MM.1S (cell line): ENCODE data around the gene ZNF491.

Experiments used
- DNase-seq: peaks from one replicate; pipeline ENCODE4 v3.0.0-alpha.2; 2015
- H2AFZ ChIP-seq: fragments of 300-600 bp; sonication (generic); 2 replicates; pipeline ENCODE4 v1.6.0; 2016; ENCODE audit warnings: antibody characterized with exemption, low read length
- H3F3A ChIP-seq: fragments of 300-600 bp; sonication (generic); 2 replicates; pipeline ENCODE4 v1.6.1; 2016; ENCODE audit warnings: mild to moderate bottlenecking, antibody characterized with exemption, low read length, moderate library complexity, mixed read lengths; ENCODE audit not compliant: insufficient read depth
- H3K27ac ChIP-seq: fragments of 300-600 bp; sonication (generic); 2 replicates; pipeline ENCODE4 v1.5.1; 2016; ENCODE audit warnings: mild to moderate bottlenecking, low read length
- H3K27me3 ChIP-seq: fragments of 300-600 bp; sonication (generic); replicated peaks from 2 replicates; pipeline ENCODE4 v1.6.0; 2016; ENCODE audit warnings: low read length; ENCODE audit not compliant: insufficient read depth
- H3K36me3 ChIP-seq: fragments of 300-600 bp; sonication (generic); replicated peaks from 2 replicates; pipeline ENCODE4 v1.6.1; 2016; ENCODE audit warnings: mild to moderate bottlenecking, low read length, mixed read lengths; ENCODE audit not compliant: insufficient read depth
- H3K4me1 ChIP-seq: fragments of 300-600 bp; sonication (generic); 2 replicates; pipeline ENCODE4 v1.6.1; 2016; ENCODE audit warnings: low read length, mixed read lengths
- H3K4me2 ChIP-seq: fragments of 300-600 bp; sonication (generic); 2 replicates; pipeline ENCODE4 v1.6.0; 2016; ENCODE audit warnings: low read depth, low read length
- H3K4me3 ChIP-seq: fragments of 300-600 bp; sonication (generic); 2 replicates; pipeline ENCODE4 v1.5.1; 2016; ENCODE audit warnings: low read length, mixed read lengths
- H3K79me2 ChIP-seq: fragments of 300-600 bp; sonication (generic); 2 replicates; pipeline ENCODE4 v1.6.1; 2016; ENCODE audit warnings: mixed run types, low read length, mixed read lengths
- H3K9ac ChIP-seq: fragments of 300-600 bp; sonication (generic); 2 replicates; pipeline ENCODE4 v1.6.1; 2016; ENCODE audit warnings: low read length, mixed read lengths
- H3K9me2 ChIP-seq: fragments of 300-600 bp; sonication (generic); replicated peaks from 2 replicates; pipeline ENCODE4 v1.6.1; 2016; ENCODE audit warnings: mild to moderate bottlenecking, low read length, mixed read lengths; ENCODE audit not compliant: insufficient read depth
- H3K9me3 ChIP-seq: fragments of 300-600 bp; sonication (generic); replicated peaks from 2 replicates; pipeline ENCODE4 v1.6.1; 2016; ENCODE audit warnings: mild to moderate bottlenecking, low read length, mixed read lengths; ENCODE audit not compliant: insufficient read depth
- H4K20me1 ChIP-seq: fragments of 300-600 bp; sonication (generic); 2 replicates; pipeline ENCODE4 v1.6.1; 2016; ENCODE audit warnings: mild to moderate bottlenecking, low read length, moderate library complexity, mixed read lengths; ENCODE audit not compliant: insufficient read depth
- EZH2 ChIP-seq: fragments of 300-600 bp; sonication (generic); optimal IDR thresholded peaks from 2 replicates; pipeline ENCODE3; 2017; ENCODE audit warnings: low read depth, mild to moderate bottlenecking, antibody characterized with exemption, low read length, mixed read lengths
- EZH2phosphoT487 ChIP-seq: fragments of 300-600 bp; sonication (generic); IDR thresholded peaks from 2 replicates; pipeline ENCODE4 v1.6.1; 2018; ENCODE audit warnings: antibody characterized with exemption, low read length
- TF ChIP-seq, protein P1 (sequence below): fragments of 300-600 bp; sonication (generic); IDR thresholded peaks from 2 replicates; pipeline ENCODE4 v1.5.1; 2016; ENCODE audit warnings: antibody characterized with exemption, low read length, mixed read lengths

The ZNF491 gene

DNA sequence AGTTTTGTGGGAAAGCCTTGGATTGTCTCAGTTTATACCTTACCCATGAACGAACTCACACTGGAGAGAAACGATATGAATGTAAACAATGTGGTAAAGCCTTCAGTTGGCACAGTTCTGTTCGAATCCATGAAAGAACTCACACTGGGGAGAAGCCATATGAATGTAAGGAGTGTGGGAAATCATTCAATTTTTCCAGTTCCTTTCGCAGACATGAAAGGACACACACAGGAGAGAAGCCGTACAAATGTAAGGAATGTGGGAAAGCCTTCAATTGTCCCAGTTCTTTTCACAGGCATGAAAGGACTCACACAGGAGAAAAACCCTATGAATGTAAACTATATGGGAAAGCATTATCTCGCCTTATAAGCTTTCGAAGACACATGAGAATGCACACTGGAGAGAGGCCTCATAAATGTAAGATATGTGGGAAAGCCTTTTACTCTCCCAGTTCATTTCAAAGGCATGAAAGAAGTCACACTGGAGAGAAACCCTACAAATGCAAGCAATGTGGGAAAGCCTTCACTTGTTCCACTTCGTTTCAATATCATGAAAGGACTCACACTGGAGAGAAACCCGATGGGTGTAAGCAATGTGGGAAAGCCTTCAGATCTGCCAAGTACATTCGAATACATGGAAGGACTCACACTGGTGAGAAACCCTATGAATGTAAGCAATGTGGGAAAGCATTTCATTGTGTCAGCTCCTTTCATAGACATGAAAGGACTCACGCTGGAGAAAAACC lies 8.2 kb downstream of the ZNF491 start:
- Histone ChIP-seq H3K4me3 (no peak overlapping the region), H3F3A (no peaks in the 10 kb centered on the region), H3K4me1 (no peaks in the 10 kb centered on the region), H3K9ac (no peak overlapping the region), H2AFZ (no peak overlapping the region), H3K36me3 (no peaks in the 10 kb centered on the region), H3K27ac (no peak overlapping the region), H3K9me2 (no peaks in the 10 kb centered on the region), H3K27me3 (no peaks in the 10 kb centered on the region), H3K79me2 (no peaks in the 10 kb centered on the region), H3K9me3 (no peaks in the 10 kb centered on the region; the same call in 1 of the 2 replicates), H3K4me2 (no peak overlapping the region), H4K20me1 (no peaks in the 10 kb centered on the region)
- TF ChIP-seq EZH2, result no peak
- TF ChIP-seq, protein P1, sequence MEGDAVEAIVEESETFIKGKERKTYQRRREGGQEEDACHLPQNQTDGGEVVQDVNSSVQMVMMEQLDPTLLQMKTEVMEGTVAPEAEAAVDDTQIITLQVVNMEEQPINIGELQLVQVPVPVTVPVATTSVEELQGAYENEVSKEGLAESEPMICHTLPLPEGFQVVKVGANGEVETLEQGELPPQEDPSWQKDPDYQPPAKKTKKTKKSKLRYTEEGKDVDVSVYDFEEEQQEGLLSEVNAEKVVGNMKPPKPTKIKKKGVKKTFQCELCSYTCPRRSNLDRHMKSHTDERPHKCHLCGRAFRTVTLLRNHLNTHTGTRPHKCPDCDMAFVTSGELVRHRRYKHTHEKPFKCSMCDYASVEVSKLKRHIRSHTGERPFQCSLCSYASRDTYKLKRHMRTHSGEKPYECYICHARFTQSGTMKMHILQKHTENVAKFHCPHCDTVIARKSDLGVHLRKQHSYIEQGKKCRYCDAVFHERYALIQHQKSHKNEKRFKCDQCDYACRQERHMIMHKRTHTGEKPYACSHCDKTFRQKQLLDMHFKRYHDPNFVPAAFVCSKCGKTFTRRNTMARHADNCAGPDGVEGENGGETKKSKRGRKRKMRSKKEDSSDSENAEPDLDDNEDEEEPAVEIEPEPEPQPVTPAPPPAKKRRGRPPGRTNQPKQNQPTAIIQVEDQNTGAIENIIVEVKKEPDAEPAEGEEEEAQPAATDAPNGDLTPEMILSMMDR, result no peak
- DNase-seq, result no peak

DNA sequence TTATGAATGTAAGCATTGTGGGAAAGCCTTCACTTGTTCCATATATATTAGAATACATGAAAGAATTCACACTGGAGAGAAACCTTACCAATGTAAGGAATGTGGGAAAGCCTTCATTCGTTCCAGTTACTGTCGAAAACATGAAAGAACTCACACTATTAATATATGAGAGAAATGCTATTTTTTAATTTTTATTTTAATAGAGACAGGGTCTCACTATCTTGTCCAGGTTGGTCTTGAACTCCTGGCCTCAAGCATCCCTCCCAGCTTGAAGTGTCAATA lies 8.7 kb downstream of the ZNF491 start:
- H3K36me3 ChIP-seq, result no peaks in the 10 kb centered on the region
- no peak overlapping the region for H3K4me3 ChIP-seq
- H3K27ac ChIP-seq, result no peak overlapping the region
- no peak overlapping the region for H2AFZ ChIP-seq
- H3K27me3 ChIP-seq, result no peaks in the 10 kb centered on the region
- H3K4me2 ChIP-seq, result no peak overlapping the region
- no peaks in the 10 kb centered on the region for H3K9me2 ChIP-seq
- no peak for DNase-seq
- H3K9me3 ChIP-seq, result no peaks in the 10 kb centered on the region; the same call in 1 of the 2 replicates
- TF ChIP-seq, protein P1, result no peak
- no peak for TF ChIP-seq EZH2phosphoT487
- no peak for TF ChIP-seq EZH2
- H3K9ac ChIP-seq, result no peak overlapping the region
- no peaks in the 10 kb centered on the region for H3F3A ChIP-seq
- H4K20me1 ChIP-seq, result no peaks in the 10 kb centered on the region
- no peaks in the 10 kb centered on the region for H3K79me2 ChIP-seq
- no peaks in the 10 kb centered on the region for H3K4me1 ChIP-seq

DNA sequence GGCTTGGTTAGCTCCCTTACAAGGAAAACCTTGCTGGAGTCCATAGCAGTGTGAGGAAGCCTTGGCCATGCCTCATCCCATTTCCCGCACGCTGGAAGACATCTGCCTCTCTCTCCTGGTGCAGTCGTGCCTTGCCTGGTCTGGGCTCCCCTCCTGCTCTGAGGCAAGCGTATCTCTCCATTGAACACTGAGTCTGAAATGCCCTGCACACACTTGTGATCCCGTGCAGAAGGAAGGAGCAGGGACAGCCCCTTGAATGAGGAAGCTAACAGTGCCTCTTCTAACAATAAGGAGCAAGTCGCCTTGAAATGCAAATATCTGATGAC lies 15.3 kb downstream of the ZNF491 start:
- Histone ChIP-seq H3K9me3 (no peaks in the 10 kb centered on the region), H3K79me2 (0 out of 2 replicates have a peak, but pooled peaks cover 5% of the 10 kb centered on the region), H3F3A (0 out of 2 replicates have a peak, but pooled peaks cover 3% of the 10 kb centered on the region), H3K27ac (no peak overlapping the region), H2AFZ (peak overlapping the region; percentile 99), H3K36me3 (no peaks in the 10 kb centered on the region), H3K9ac (peak overlapping the region; percentile 75; the same call in 1 of the 2 replicates), H4K20me1 (no peaks in the 10 kb centered on the region), H3K9me2 (no peaks in the 10 kb centered on the region), H3K4me3 (peak overlapping the region; percentile 98), H3K4me1 (0 out of 2 replicates have a peak, but pooled peaks cover 3% of the 10 kb centered on the region), H3K27me3 (no peaks in the 10 kb centered on the region), H3K4me2 (peak overlapping the region; percentile 90)
- DNase-seq, result no peak
- TF ChIP-seq, protein P1, result no peak
- no peak for TF ChIP-seq EZH2
- TF ChIP-seq EZH2phosphoT487, result no peak
